MCF 10A (cell line): ENCODE data around the gene PTPRQ. TPM values are rescaled to one million over a fixed set of nuclear protein-coding genes. Genes with fewer than 3 reads are reported as not detected.

Source experiments
- BruUV-seq: library from RNA; stranded (reverse); fragments of 400-500 nt; replicated peaks from 2 replicates; lab custom pipeline; 2021; lab: Mats Ljungman, UMichigan
- CTCF ChIA-PET: fragments of 300-600 bp; sonication (Branson Sonifier 250); formaldehyde crosslinking; extraction: SDS; loops from one replicate; lab custom pipeline; 2021; ENCODE audit warnings: antibody characterized with exemption, inconsistent platforms; lab: Yijun Ruan, JAX
- POLR2A ChIA-PET: fragments of 300-600, 350-650 bp; sonication (Branson Sonifier 250); formaldehyde crosslinking; extraction: SDS; loops from one replicate; lab custom pipeline; 2020; ENCODE audit warnings: antibody characterized with exemption, inconsistent platforms; lab: Yijun Ruan, JAX
- DNase-seq: peaks from one replicate; pipeline ENCODE4 v3.0.0-alpha.2; 2018; ENCODE audit not compliant: unreplicated experiment
- H3K27ac Mint-ChIP-seq: one replicate; pipeline ENCODE4 v1.8.0; 2022; ENCODE audit warnings: mild to moderate bottlenecking, low read depth, mixed read lengths; ENCODE audit not compliant: unreplicated experiment
- H3K27me3 Mint-ChIP-seq: one replicate; pipeline ENCODE4 v1.8.0; 2022; ENCODE audit warnings: mixed read lengths; ENCODE audit not compliant: insufficient read depth, unreplicated experiment
- H3K36me3 Mint-ChIP-seq: one replicate; pipeline ENCODE4 v1.8.0; 2022; ENCODE audit warnings: mild to moderate bottlenecking, moderate library complexity, mixed read lengths; ENCODE audit not compliant: insufficient read depth, unreplicated experiment
- H3K4me1 Mint-ChIP-seq: one replicate; pipeline ENCODE4 v1.8.0; 2022; ENCODE audit warnings: mixed read lengths; ENCODE audit not compliant: insufficient read depth, unreplicated experiment
- H3K4me3 Mint-ChIP-seq: one replicate; pipeline ENCODE4 v1.8.0; 2022; ENCODE audit warnings: mild to moderate bottlenecking, moderate library complexity, mixed read lengths; ENCODE audit not compliant: unreplicated experiment
- H3K9me3 Mint-ChIP-seq: one replicate; pipeline ENCODE4 v1.8.0; 2022; ENCODE audit warnings: mixed read lengths; ENCODE audit not compliant: unreplicated experiment
- CTCF ChIP-seq: fragments of 200-600 bp; IDR thresholded peaks from one replicate; pipeline ENCODE4 v1.8.0; 2022; ENCODE audit warnings: antibody characterized with exemption, mild to moderate bottlenecking; ENCODE audit not compliant: unreplicated experiment
- intact Hi-C: fragments of 100-400 bp; cut with micrococcal nuclease; formaldehyde crosslinking; loops from 2 replicates; pipeline ENCODE4 v1.14.1; 2022
- total RNA-seq: library from RNA; stranded (reverse); gene quantifications from 2 replicates; pipeline ENCODE4 v1.2.3, GENCODE V29; 2022

PTPRQ gene
- total RNA-seq, 1 experiment from 2014 or later: not detected

- Mint-ChIP-seq H3K4me3 (no peak within 1 kb of the TSS), H3K27me3 (no peaks in the 10 kb centered on the region), H3K9me3 (no peaks in the 10 kb centered on the region), H3K27ac (no peak within 1 kb of the TSS), H3K36me3 (no peaks in the 10 kb centered on the region), H3K4me1 (peaks cover 11% of the 10 kb centered on the region)
- intact Hi-C loops: no loop called here
- no peak for TF ChIP-seq CTCF
- no peak for DNase-seq
- POLR2A ChIA-PET: no interaction called here
- CTCF ChIA-PET: interaction anchor here (1.0 kb wide), 1 partner anchor 10 kb away, joined by 3 read pairs; no protein-coding TSS in a partner anchor
- BruUV-seq: no TSS peak
Measured at GRCh38 chr12:80707126-80707829, 263.2 kb downstream of the PTPRQ start, which contains the start of gene MYF6. Gene MYF6 (plus strand): TSS chr12:80707634. CDS start chr12:80707720, 86 bp downstream.

- CTCF ChIA-PET: interaction anchor here (1.0 kb wide), 1 partner anchor 11 kb away, joined by 3 read pairs; no protein-coding TSS in a partner anchor
- Mint-ChIP-seq H3K27ac (no peak overlapping the region), H3K9me3 (no peaks in the 10 kb centered on the region), H3K36me3 (no peaks in the 10 kb centered on the region), H3K4me1 (peaks cover 6% of the 10 kb centered on the region), H3K4me3 (no peak overlapping the region), H3K27me3 (no peaks in the 10 kb centered on the region)
- POLR2A ChIA-PET: no interaction called here
- TF ChIP-seq CTCF: no peak
- no peak for DNase-seq
- no TSS peak for BruUV-seq
- intact Hi-C loops: no loop called here
Measured at GRCh38 chr12:80707830-80708258, 263.8 kb downstream of the PTPRQ start.

- ChIA-PET CTCF (interaction anchor here (1.0 kb wide), 1 partner anchor 11 kb away, joined by 3 read pairs; no protein-coding TSS in a partner anchor), POLR2A (no interaction called here)
- Mint-ChIP-seq H3K27ac (no peak overlapping the region), H3K36me3 (no peaks in the 10 kb centered on the region), H3K9me3 (no peaks in the 10 kb centered on the region), H3K27me3 (peaks cover under 1% of the 10 kb centered on the region), H3K4me3 (no peak overlapping the region), H3K4me1 (peaks cover under 1% of the 10 kb centered on the region)
- TF ChIP-seq CTCF: no peak
- BruUV-seq: no TSS peak
- no peak for DNase-seq
- intact Hi-C loops: no loop called here
Measured at GRCh38 chr12:80708259-80708974, 264.4 kb downstream of the PTPRQ start.

- DNase-seq: no peak
- Mint-ChIP-seq H3K4me3 (no peak overlapping the region), H3K9me3 (no peaks in the 10 kb centered on the region), H3K36me3 (no peaks in the 10 kb centered on the region), H3K4me1 (no peaks in the 10 kb centered on the region), H3K27me3 (peaks cover 6% of the 10 kb centered on the region), H3K27ac (no peak overlapping the region)
- no TSS peak for BruUV-seq
- CTCF ChIA-PET: no interaction called here
- POLR2A ChIA-PET: no interaction called here
- intact Hi-C loops: no loop called here
- no peak for TF ChIP-seq CTCF
Measured at GRCh38 chr12:80708975-80709328, 264.9 kb downstream of the PTPRQ start.
